Measurements from ENCODE around the gene ABHD17A. TPM values are rescaled to one million over a fixed set of nuclear protein-coding genes. Genes with fewer than 3 reads are reported as not detected.

The ABHD17A gene
- total RNA-seq, 6 experiments from 2014 or later, result 61.0 to 80.0 (median 67.9) TPM

GRCh38 chr19:1874554-1875185, 10.6 kb downstream of the ABHD17A start:
- Mint-ChIP-seq H3K4me3 (peak overlapping the region; percentile 97), H3K4me1 (ENCODE audit: low read depth) (peaks cover 18% of the 10 kb centered on the region), H3K36me3 (ENCODE audit: low read depth) (peaks cover 16% of the 10 kb centered on the region; the same call in 1 of the 2 replicates), H3K27ac (peak overlapping the region; percentile 97), H3K27me3 (ENCODE audit: insufficient read depth) (peaks cover 3% of the 10 kb centered on the region), H3K9me3 (no peaks in the 10 kb centered on the region)
- TF ChIP-seq CTCF (IDR thresholded peaks at IDR 0.05), result no peak
- DNase-seq, result no peak

- TF ChIP-seq CTCF (IDR thresholded peaks at IDR 0.05), result no peak
- H3K36me3 Mint-ChIP-seq (ENCODE audit: low read depth), result peaks cover 16% of the 10 kb centered on the region; the same call in 1 of the 2 replicates
- peaks cover 3% of the 10 kb centered on the region for H3K27me3 Mint-ChIP-seq (ENCODE audit: insufficient read depth)
- H3K4me3 Mint-ChIP-seq, result peak overlapping the region; percentile 97
- no peak for DNase-seq
- H3K27ac Mint-ChIP-seq, result peak overlapping the region; percentile 97; the same call in 1 of the 2 replicates
- H3K4me1 Mint-ChIP-seq (ENCODE audit: low read depth), result peaks cover 18% of the 10 kb centered on the region
- no peaks in the 10 kb centered on the region for H3K9me3 Mint-ChIP-seq
Observed at GRCh38 chr19:1873524-1874473, 11.5 kb downstream of the ABHD17A start.

GRCh38 chr19:1872807-1873523, 12.3 kb downstream of the ABHD17A start:
- H3K4me3 Mint-ChIP-seq, result no peak overlapping the region

GRCh38 chr19:1871630-1872029, 13.7 kb downstream of the ABHD17A start:
- H3K4me3 Mint-ChIP-seq, result no peak overlapping the region
- H3K36me3 Mint-ChIP-seq (ENCODE audit: low read depth), result peaks cover 16% of the 10 kb centered on the region; the same call in 1 of the 2 replicates
- DNase-seq, result no peak
- H3K27ac Mint-ChIP-seq, result no peak overlapping the region
- no peak for TF ChIP-seq CTCF (IDR thresholded peaks at IDR 0.05)
- no peaks in the 10 kb centered on the region for H3K9me3 Mint-ChIP-seq
- H3K27me3 Mint-ChIP-seq (ENCODE audit: insufficient read depth), result peaks cover 3% of the 10 kb centered on the region
- peaks cover 18% of the 10 kb centered on the region for H3K4me1 Mint-ChIP-seq (ENCODE audit: low read depth)

More at GRCh38 chr19:1872807-1873523, 12.3 kb downstream of the ABHD17A start:
- Mint-ChIP-seq H3K27me3 (ENCODE audit: insufficient read depth) (peaks cover 3% of the 10 kb centered on the region), H3K4me1 (ENCODE audit: low read depth) (peaks cover 18% of the 10 kb centered on the region), H3K9me3 (no peaks in the 10 kb centered on the region), H3K36me3 (ENCODE audit: low read depth) (peaks cover 16% of the 10 kb centered on the region; the same call in 1 of the 2 replicates), H3K27ac (no peak overlapping the region)
- no peak for DNase-seq
- no peak for TF ChIP-seq CTCF (IDR thresholded peaks at IDR 0.05)

- Mint-ChIP-seq H3K4me3 (no peak overlapping the region), H3K27me3 (ENCODE audit: insufficient read depth) (peaks cover 2% of the 10 kb centered on the region), H3K4me1 (ENCODE audit: low read depth) (peaks cover 18% of the 10 kb centered on the region), H3K36me3 (ENCODE audit: low read depth) (peaks cover 16% of the 10 kb centered on the region; the same call in 1 of the 2 replicates), H3K9me3 (no peaks in the 10 kb centered on the region), H3K27ac (no peak overlapping the region)
- DNase-seq, result no peak
- TF ChIP-seq CTCF (IDR thresholded peaks at IDR 0.05), result no peak
Observed at GRCh38 chr19:1871140-1871597, 14.1 kb downstream of the ABHD17A start.
